NCI-H82 (cell line): ENCODE data around the gene PPP1R7.

Experiments
- DNase-seq: peaks from one replicate; lab custom pipeline; 2025; lab: John Stamatoyannopoulos, UW

PPP1R7 gene

DNA sequence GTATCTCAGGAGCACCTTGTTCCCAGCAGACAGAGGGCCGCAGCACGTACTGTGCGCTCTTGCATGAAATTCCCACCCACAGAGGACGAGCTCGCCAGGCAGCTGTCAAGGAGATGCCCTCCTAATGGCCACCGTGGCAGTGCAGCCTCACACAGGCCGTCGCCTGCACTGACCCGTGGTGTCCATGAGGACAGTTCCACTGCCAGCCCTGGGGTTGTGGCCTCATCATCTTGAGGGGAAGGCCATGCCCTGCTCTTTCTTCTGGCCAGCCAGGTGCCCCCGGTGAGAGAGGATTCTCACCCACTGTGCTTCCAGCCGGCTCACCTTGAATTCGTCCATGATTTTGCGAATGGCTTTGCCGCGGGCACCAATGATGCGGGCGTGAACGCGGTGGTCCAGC lies 80.2 kb downstream of the PPP1R7 start:
- DNase-seq = no peak

DNA sequence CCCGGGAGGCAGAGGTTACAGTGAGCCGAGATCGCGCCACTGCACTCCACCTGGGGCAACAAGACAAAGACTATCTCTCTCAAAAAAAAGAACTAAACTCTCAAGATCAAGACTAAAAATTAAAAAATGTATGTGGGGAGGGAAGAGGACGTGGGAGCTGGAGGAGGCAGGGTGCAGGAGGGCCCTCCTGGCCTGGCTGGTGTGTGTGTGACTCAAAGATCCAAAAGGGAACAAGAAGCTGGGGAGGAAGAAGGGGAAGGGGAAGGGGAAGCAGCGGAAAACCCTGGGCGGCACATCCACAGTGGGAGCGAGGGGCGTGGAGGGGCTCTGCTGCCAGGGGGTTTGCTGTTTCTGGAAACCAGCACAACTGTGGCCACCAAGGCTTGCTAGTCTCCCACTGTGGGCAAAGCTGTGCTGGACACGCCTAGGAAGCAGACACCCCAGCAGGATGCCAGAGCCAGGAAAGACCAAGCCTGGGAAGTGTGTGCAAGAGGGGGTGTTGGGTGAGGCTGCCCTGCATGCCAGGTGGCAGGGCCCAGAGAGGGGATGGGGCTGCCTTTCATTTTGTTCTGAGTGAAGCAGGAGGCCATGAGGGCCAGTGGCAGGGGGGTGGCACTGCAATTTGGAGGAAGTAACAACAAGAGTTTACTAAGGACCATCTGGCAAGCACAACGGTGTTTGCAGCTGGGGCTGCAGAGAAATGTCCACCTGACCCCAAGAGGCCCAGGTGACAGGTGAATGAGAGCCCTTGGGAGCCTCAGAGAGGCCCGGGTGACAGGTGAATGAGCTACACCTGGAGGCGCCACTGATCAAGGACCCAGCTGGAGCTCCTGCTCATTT lies 82.7 kb downstream of the PPP1R7 start:
- DNase-seq = no peak
